Umbilical cord (tissue), 2 donors: ENCODE results near the gene LDHB. TPM values are rescaled to one million over a fixed set of nuclear protein-coding genes. Genes with fewer than 3 reads are reported as not detected.
"Not testable (repeated sequence)": the region's sequence is repeated elsewhere in the genome, so short reads cannot be mapped to it uniquely, and the experiment has no call there.

Experiments used
- DNase-seq: peaks from one replicate; pipeline ENCODE4 v3.0.0-alpha.2; 2015; ENCODE audit warnings: low spot score
- total RNA-seq: library from RNA; depleted of rRNA; stranded (reverse); fragments of >200 nt; gene quantifications from one replicate; pipeline ENCODE4 v1.2.3, GENCODE V29; 2014; ENCODE audit warnings: low replicate concordance; ENCODE audit not compliant: insufficient read depth

LDHB gene
- total RNA-seq, 1 donor from 2014 or later, result 140 TPM

GRCh38 chr12:21661396-21662093 lies 3.9 kb upstream of the LDHB start:
- DNase-seq, result not testable (repeated sequence)

- DNase-seq, result no peak
These were observed 1.7 kb upstream of the LDHB start for GRCh38 chr12:21659383-21659782.

- DNase-seq, result peak; percentile 75
These were observed 727 bp downstream of the LDHB start for GRCh38 chr12:21656905-21657325.

- DNase-seq, result no peak
These were observed 2.1 kb downstream of the LDHB start for GRCh38 chr12:21655591-21655990.

GRCh38 chr12:21651821-21652220 lies 5.8 kb downstream of the LDHB start:
- DNase-seq, result no peak

GRCh38 chr12:21650997-21651396 lies 6.6 kb downstream of the LDHB start:
- DNase-seq, result no peak

GRCh38 chr12:21649034-21649433 lies 8.6 kb downstream of the LDHB start:
- DNase-seq, result no peak

- DNase-seq, result no peak
These were observed 9.3 kb downstream of the LDHB start for GRCh38 chr12:21648378-21648777.

- no peak for DNase-seq
These were observed 10.5 kb downstream of the LDHB start for GRCh38 chr12:21647179-21647578.

GRCh38 chr12:21645041-21645500 lies 12.6 kb downstream of the LDHB start:
- not testable (repeated sequence) for DNase-seq

GRCh38 chr12:21644516-21644915 lies 13.1 kb downstream of the LDHB start:
- DNase-seq, result no peak

- DNase-seq, result no peak
These were observed 13.9 kb downstream of the LDHB start for GRCh38 chr12:21643758-21644157.

GRCh38 chr12:21642707-21643389 lies 14.8 kb downstream of the LDHB start:
- DNase-seq, result no peak

GRCh38 chr12:21638054-21638891 lies 19.4 kb downstream of the LDHB start:
- no peak for DNase-seq

GRCh38 chr12:21634245-21634644 lies 23.4 kb downstream of the LDHB start:
- no peak for DNase-seq

- no peak for DNase-seq
These were observed 26.3 kb downstream of the LDHB start for GRCh38 chr12:21631367-21631766.

GRCh38 chr12:21627924-21628323 lies 29.7 kb downstream of the LDHB start:
- no peak for DNase-seq

GRCh38 chr12:21618566-21618965 lies 39.1 kb downstream of the LDHB start:
- no peak for DNase-seq

GRCh38 chr12:21617030-21617429 lies 40.6 kb downstream of the LDHB start:
- DNase-seq, result no peak

GRCh38 chr12:21615431-21615830 lies 42.2 kb downstream of the LDHB start:
- no peak for DNase-seq

GRCh38 chr12:21614506-21614905 lies 43.1 kb downstream of the LDHB start:
- DNase-seq, result no peak

GRCh38 chr12:21613931-21614330 lies 43.7 kb downstream of the LDHB start:
- DNase-seq, result no peak
